Spleen (tissue), 11 donors: ENCODE data around the gene PCBP3. TPM values are rescaled to one million over a fixed set of nuclear protein-coding genes. Genes with fewer than 3 reads are reported as not detected.

ENCODE experiments used
- DNase-seq: peaks from one replicate; pipeline ENCODE4 v3.0.0-alpha.2; 2020
- H3K27ac ChIP-seq, 8 donors: fragments of 200-600 bp; sonication (generic) in 7 of 8; 1 replicate in 4 of 8; 2 replicates in 4 of 8; pipeline versions ENCODE4 v1.5.0 to v1.8.0; 2016 to 2021; ENCODE audit warnings: inconsistent platforms in 4 of 8, mild to moderate bottlenecking in 4 of 8, moderate library complexity in 1 of 8
- H3K27me3 ChIP-seq, 7 donors: fragments of 200-600 bp; sonication (generic) in 6 of 7; replicated peaks in 1 of 7; 1 replicate in 4 of 7; 2 replicates in 3 of 7; pipeline versions ENCODE4 v1.5.0 to v1.8.0; 2016 to 2021; ENCODE audit warnings: inconsistent platforms in 3 of 7, mild to moderate bottlenecking in 1 of 7
- H3K36me3 ChIP-seq, 6 donors: fragments of 200-600 bp; sonication (generic) in 5 of 6; 1 replicate in 4 of 6; 2 replicates in 2 of 6; pipeline versions ENCODE4 v1.5.0 to v1.8.0; 2016 to 2021; ENCODE audit warnings: inconsistent platforms in 2 of 6
- H3K4me1 ChIP-seq, 6 donors: fragments of 200-600 bp; sonication (generic) in 5 of 6; 1 replicate in 3 of 6; 2 replicates in 3 of 6; pipeline versions ENCODE4 v1.5.0 to v1.8.0; 2016 to 2021; ENCODE audit warnings: inconsistent platforms in 3 of 6
- H3K4me3 ChIP-seq, 8 donors: fragments of 200-600 bp; sonication (generic) in 7 of 8; 1 replicate in 4 of 8; 2 replicates in 4 of 8; pipeline versions ENCODE4 v1.5.0 to v1.8.0; 2016 to 2021; ENCODE audit warnings: inconsistent platforms in 4 of 8, mild to moderate bottlenecking in 4 of 8, moderate library complexity in 2 of 8
- H3K9me3 ChIP-seq, 8 donors: fragments of 200-600 bp; sonication (generic) in 7 of 8; 1 replicate in 4 of 8; 2 replicates in 4 of 8; pipeline versions ENCODE4 v1.5.0 to v1.8.0; 2016 to 2021; ENCODE audit warnings: inconsistent platforms in 4 of 8
- CTCF ChIP-seq, 11 experiments: fragments of 200-600 bp in 7 of 11; fragments of 450-650 bp in 4 of 11; sonication (generic) in 4 of 11; IDR thresholded peaks in 8 of 11; conservative IDR thresholded peaks in 3 of 11; 1 replicate in 7 of 11; 2 replicates in 4 of 11; pipeline versions ENCODE4 v1.4.0 to v1.8.0; 2016 to 2021; ENCODE audit warnings: antibody characterized with exemption in 11 of 11, inconsistent platforms in 4 of 11, mild to moderate bottlenecking in 1 of 11
- POLR2A ChIP-seq, 3 donors: fragments of 450-650 bp; IDR thresholded peaks; one replicate each; pipeline ENCODE4 v1.5.1; 2017; ENCODE audit warnings: antibody characterized with exemption in 3 of 3, mild to moderate bottlenecking in 1 of 3
- POLR2AphosphoS5 ChIP-seq, 3 donors: sonication (generic); formaldehyde crosslinking; IDR thresholded peaks; one replicate each; pipeline ENCODE4 v1.5.1; 2017; ENCODE audit warnings: antibody characterized with exemption in 3 of 3
- WGBS, 5 donors: extraction: QIAGEN DNeasy Blood & Tissue Kit in 3 of 5; methylation state at CpG; one replicate each; pipeline versions ENCODE4 v1.1.5 to v1.1.7; 2013 to 2018; 5-methylcytosine and 5-hydroxymethylcytosine counted together
- intact Hi-C: fragments of 100-400 bp; cut with DNase I; formaldehyde crosslinking; loops from one replicate; pipeline ENCODE4 v1.15.0; 2023; ENCODE audit warnings: low total_unique reads
- polyA plus RNA-seq, 3 donors: library from polyadenylated mRNA; stranded (reverse); fragments of 200-250 nt; gene quantifications; one replicate each; pipeline ENCODE4 v1.2.1, GENCODE V29; 2013
- total RNA-seq, 7 donors: library from RNA; depleted of rRNA in 3 of 7; stranded (reverse); fragments of >200 nt in 3 of 7; fragmentation: NEBNext Ultra II Directional in 4 of 7; extraction: Animal tissue kit (Norgen Biotek cat#: 25700) in 4 of 7; gene quantifications; one replicate each; pipeline versions ENCODE4 v1.1.0 to v1.2.1, GENCODE V29; 2016 to 2021
- donor health status: healthy with polysubstance abuse.
- donor health status: DM: no; HTN: no; CAD: no; lungs with moderate emphysema.
- donor health status: DM: no; HTN: no; CAD: no.
- donor health status: Bipolar disorder and iron deficiency.
- donor health status: healthy.
- donor health status: DM: no; HTN: no; CAD: no.
- donor health status: DM: yes; HTN: yes; CAD: no.

The PCBP3 gene
- total and polyA plus RNA-seq, 10 donors, result 4.2 to 31.6 (median 15.2) TPM

DNA sequence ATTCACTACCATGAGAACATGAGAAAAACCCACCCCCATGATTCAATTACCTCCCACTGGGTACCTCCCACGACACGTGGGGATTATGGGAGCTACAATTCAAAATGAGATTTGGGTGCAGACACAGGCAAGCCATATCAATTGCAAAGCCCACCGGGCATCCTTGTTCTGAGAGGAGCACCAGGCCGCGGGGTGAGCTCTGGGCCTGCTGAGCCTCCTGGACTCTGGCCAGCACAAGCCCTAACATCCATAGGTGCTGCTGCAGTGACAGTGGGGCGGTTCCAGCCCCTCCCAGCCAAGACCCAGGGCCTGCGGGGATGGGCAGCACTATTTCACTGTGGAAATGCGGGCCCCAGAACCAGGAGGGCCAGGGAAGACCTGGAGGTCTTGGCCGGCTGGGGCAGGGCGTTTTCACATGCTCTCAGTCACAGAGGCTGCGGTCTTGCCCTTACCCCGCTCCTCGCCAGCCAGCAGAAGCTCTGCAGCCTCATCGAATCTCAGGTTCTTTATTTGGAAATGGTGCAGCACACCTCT, 103.8 kb downstream of the PCBP3 start:
- WGBS, 5 donors, result 90 to 94% (median 92%) methylated on average over 7 to 14 of the region's 14 CpGs
- H3K4me1 ChIP-seq, result no peaks in the 10 kb centered on the region
- intact Hi-C loops, result no loop called here
- H3K9me3 ChIP-seq, result no peaks in the 10 kb centered on the region
- no peaks in the 10 kb centered on the region for H3K27me3 ChIP-seq
- no peak for DNase-seq
- peaks cover 0 to 31% (median 0%) of the 10 kb centered on the region in 6 donors for H3K36me3 ChIP-seq
- TF ChIP-seq POLR2AphosphoS5 (IDR thresholded peaks at IDR 0.05) (no peak), POLR2A (IDR thresholded peaks at IDR 0.05) (no peak), CTCF (IDR thresholded peaks at IDR 0.05 in 8 of 11, conservative IDR thresholded peaks at IDR 0.05 in 3 of 11) (no peak)
- no peak overlapping the region for H3K4me3 ChIP-seq
- no peak overlapping the region for H3K27ac ChIP-seq

DNA sequence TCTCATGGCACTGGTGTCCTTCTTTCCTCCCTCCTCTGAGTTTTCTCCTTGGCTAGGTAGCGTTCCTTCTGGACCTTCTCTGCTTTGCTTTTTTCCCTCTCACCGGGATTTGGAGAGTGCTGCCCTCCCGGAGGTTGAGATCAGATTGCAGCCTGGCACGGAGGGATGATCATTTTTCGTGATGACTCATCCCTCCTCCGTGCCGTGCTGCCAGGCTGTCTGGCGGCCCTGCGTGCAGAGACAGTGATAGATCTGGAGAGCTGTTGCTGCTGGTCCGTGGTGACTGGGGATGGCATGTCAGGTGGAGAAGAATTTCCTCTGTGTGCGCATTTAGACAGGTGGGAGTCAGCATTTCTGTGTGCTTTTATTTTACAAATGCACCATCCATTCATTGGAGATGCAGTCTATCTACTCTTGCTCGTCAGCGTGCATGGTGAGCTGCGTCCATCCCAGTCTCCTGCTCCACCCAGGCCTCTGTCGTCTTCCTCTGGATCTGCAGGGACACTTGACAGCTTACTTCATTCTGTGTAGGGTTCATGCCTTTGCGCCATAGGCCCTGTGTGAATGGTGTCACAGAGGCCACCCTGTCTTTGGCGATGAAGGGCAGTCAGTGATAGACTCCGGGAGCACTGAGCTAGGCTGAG, 104.4 kb downstream of the PCBP3 start:
- 75 to 93% (median 77%) methylated on average over 18 of the region's 18 CpGs for WGBS, 5 donors
- DNase-seq, result no peak
- no peak for TF ChIP-seq POLR2AphosphoS5 (IDR thresholded peaks at IDR 0.05)
- TF ChIP-seq CTCF (IDR thresholded peaks at IDR 0.05 in 8 of 11, conservative IDR thresholded peaks at IDR 0.05 in 3 of 11), result no peak
- no peak for TF ChIP-seq POLR2A (IDR thresholded peaks at IDR 0.05)
- Histone ChIP-seq H3K4me1 (no peaks in the 10 kb centered on the region), H3K27ac (no peak overlapping the region), H3K4me3 (no peak overlapping the region), H3K9me3 (no peaks in the 10 kb centered on the region), H3K36me3 (peaks cover 0 to 31% (median 0%) of the 10 kb centered on the region in 6 donors), H3K27me3 (no peaks in the 10 kb centered on the region)
- intact Hi-C loops, result no loop called here

GRCh38 chr21:45748593-45748992, 105.1 kb downstream of the PCBP3 start:
- DNase-seq, result no peak
- no peak overlapping the region for H3K4me3 ChIP-seq
- TF ChIP-seq CTCF (IDR thresholded peaks at IDR 0.05 in 8 of 11, conservative IDR thresholded peaks at IDR 0.05 in 3 of 11) (no peak), POLR2A (IDR thresholded peaks at IDR 0.05) (no peak), POLR2AphosphoS5 (IDR thresholded peaks at IDR 0.05) (no peak)
- H3K9me3 ChIP-seq, result no peaks in the 10 kb centered on the region
- WGBS, 5 donors, result 63 to 93% (median 84%) methylated on average over 5 to 7 of the region's 7 CpGs
- H3K4me1 ChIP-seq, result no peaks in the 10 kb centered on the region
- intact Hi-C loops, result no loop called here
- H3K27ac ChIP-seq, result no peak overlapping the region
- no peaks in the 10 kb centered on the region for H3K27me3 ChIP-seq
- H3K36me3 ChIP-seq, result peaks cover 0 to 31% (median 0%) of the 10 kb centered on the region in 6 donors

DNA sequence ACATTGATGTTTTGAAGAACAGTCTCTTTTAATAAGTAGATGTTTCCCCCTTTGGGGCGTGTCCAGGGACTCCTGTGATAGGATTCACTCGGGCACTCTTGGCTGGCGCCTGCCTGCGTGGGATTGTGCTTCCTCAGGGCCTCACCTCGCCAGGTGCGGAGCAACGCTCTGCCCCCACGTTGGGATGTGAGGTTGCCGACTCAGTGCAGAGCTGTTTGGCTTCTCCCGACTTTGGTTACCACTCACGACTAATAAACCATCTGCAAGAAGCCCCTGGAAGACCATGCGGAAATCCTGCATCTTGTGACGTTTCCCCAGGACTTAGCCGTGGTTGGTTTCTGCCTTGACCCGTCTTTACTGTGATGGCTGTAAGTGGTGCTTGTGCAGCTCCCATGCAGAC, 106.4 kb downstream of the PCBP3 start:
- Histone ChIP-seq H3K4me1 (no peaks in the 10 kb centered on the region), H3K36me3 (peaks cover 0 to 27% (median 0%) of the 10 kb centered on the region in 6 donors), H3K4me3 (no peak overlapping the region), H3K27me3 (no peaks in the 10 kb centered on the region), H3K27ac (no peak overlapping the region), H3K9me3 (peaks cover 0 to 2% (median 0%) of the 10 kb centered on the region in 8 donors)
- WGBS, 5 donors, result 81 to 91% (median 85%) methylated on average over 13 to 15 of the region's 15 CpGs
- DNase-seq, result no peak
- intact Hi-C loops, result no loop called here
- TF ChIP-seq POLR2A (IDR thresholded peaks at IDR 0.05) (no peak), POLR2AphosphoS5 (IDR thresholded peaks at IDR 0.05) (no peak), CTCF (IDR thresholded peaks at IDR 0.05 in 8 of 11, conservative IDR thresholded peaks at IDR 0.05 in 3 of 11) (no peak)
